Activated CD4-positive, alpha-beta T cell treated with anti-CD3 and anti-CD28 coated beads for 48 hours (primary cell): ENCODE measurements around the gene ETNK2.
A peak's percentile ranks its signal among the peaks of the same experiment; 100 is the strongest.

Source experiments
- DNase-seq: peaks from one replicate; pipeline ENCODE4 v3.0.0-alpha.2; 2020

Gene ETNK2

GRCh38 chr1:204174958-204175357 is 23.1 kb upstream of the ETNK2 start:
- DNase-seq = no peak

- no peak for DNase-seq
These were observed 20.7 kb upstream of the ETNK2 start for GRCh38 chr1:204172404-204173029.

- no peak for DNase-seq
These were observed 19.9 kb upstream of the ETNK2 start for GRCh38 chr1:204171751-204172178.

GRCh38 chr1:204170494-204171155 is 18.8 kb upstream of the ETNK2 start:
- DNase-seq = no peak

GRCh38 chr1:204169858-204170257 is 18.0 kb upstream of the ETNK2 start:
- DNase-seq = no peak

GRCh38 chr1:204167730-204168129 is 15.9 kb upstream of the ETNK2 start:
- no peak for DNase-seq

GRCh38 chr1:204166219-204166618 is 14.4 kb upstream of the ETNK2 start, which contains the start of gene REN:
REN (minus strand) TSS chr1:204166337; CDS start chr1:204166293, 44 bp downstream.
- DNase-seq = no peak

- DNase-seq = peak; percentile 86
These were observed 10.7 kb upstream of the ETNK2 start for GRCh38 chr1:204162494-204163074.

GRCh38 chr1:204161609-204162493 is 10.0 kb upstream of the ETNK2 start:
- no peak for DNase-seq

- DNase-seq = no peak
These were observed 6.1 kb upstream of the ETNK2 start for GRCh38 chr1:204157962-204158361.

GRCh38 chr1:204155881-204156280 is 4.0 kb upstream of the ETNK2 start:
- DNase-seq = no peak

- DNase-seq = no peak
These were observed 2.9 kb upstream of the ETNK2 start for GRCh38 chr1:204154568-204155255.

GRCh38 chr1:204153667-204154066 is 1.8 kb upstream of the ETNK2 start:
- DNase-seq = no peak

- DNase-seq = no peak
These were observed 633 bp upstream of the ETNK2 start for GRCh38 chr1:204152310-204153044.

GRCh38 chr1:204150702-204151551 is 917 bp downstream of the ETNK2 start:
- peak; percentile 24 for DNase-seq

- no peak for DNase-seq
These were observed 1.9 kb downstream of the ETNK2 start for GRCh38 chr1:204149635-204150565.

- DNase-seq = no peak
These were observed 2.7 kb downstream of the ETNK2 start for GRCh38 chr1:204149107-204149506.

- DNase-seq = no peak
These were observed 4.1 kb downstream of the ETNK2 start for GRCh38 chr1:204147406-204148383.
